Body of pancreas (tissue), 4 donors: ENCODE data around the gene ZSCAN10.

Source experiments
- POLR2A ChIP-seq, 3 donors: fragments of 450-650 bp; IDR thresholded peaks; one replicate each; pipeline ENCODE4 v1.6.1; 2016; ENCODE audit warnings: antibody characterized with exemption in 3 of 3, mild to moderate bottlenecking in 2 of 3
- TF ChIP-seq, protein P1 (sequence below), 7 experiments: fragments of 450-650 bp in 4 of 7; fragments of 200-600 bp in 3 of 7; sonication (generic) in 3 of 7; IDR thresholded peaks; one replicate each; pipeline ENCODE4 v1.5.1; 2016 to 2019; ENCODE audit warnings: antibody characterized with exemption in 7 of 7

DNA sequence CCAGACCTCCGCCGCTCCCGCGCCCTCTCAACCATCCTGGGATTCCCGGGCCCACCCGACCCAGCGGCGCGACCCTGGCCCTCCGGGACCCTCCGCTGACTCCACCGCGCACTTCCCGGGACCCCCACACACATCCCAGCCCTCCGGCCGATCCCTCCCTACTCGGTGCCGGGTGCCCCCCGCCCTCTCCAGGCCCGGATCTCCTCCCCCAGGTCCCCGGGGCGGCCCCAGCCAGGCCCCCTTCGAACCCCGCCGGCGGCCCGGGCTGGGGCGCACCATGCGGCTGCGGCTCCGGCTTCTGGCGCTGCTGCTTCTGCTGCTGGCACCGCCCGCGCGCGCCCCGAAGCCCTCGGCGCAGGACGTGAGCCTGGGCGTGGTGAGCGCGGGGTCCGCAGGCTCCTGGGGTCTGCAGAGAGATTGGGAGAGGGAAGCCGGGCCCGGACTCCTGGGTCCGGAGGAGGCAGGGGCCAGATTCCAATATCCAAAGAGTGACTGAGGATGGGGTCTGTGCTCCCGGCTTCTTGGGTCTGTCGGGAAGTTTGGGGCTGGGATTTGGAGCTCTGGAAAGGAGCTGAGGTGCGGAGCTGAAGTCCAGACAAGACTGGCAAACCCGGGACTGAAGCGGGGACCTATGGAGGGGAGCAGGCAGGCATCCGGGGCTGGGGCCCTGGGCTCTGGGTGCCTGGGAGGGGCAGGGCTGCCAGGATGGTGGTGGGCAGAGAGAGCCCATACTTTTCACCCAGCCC, 52.3 kb downstream of the ZSCAN10 start:
- TF ChIP-seq, protein P1, sequence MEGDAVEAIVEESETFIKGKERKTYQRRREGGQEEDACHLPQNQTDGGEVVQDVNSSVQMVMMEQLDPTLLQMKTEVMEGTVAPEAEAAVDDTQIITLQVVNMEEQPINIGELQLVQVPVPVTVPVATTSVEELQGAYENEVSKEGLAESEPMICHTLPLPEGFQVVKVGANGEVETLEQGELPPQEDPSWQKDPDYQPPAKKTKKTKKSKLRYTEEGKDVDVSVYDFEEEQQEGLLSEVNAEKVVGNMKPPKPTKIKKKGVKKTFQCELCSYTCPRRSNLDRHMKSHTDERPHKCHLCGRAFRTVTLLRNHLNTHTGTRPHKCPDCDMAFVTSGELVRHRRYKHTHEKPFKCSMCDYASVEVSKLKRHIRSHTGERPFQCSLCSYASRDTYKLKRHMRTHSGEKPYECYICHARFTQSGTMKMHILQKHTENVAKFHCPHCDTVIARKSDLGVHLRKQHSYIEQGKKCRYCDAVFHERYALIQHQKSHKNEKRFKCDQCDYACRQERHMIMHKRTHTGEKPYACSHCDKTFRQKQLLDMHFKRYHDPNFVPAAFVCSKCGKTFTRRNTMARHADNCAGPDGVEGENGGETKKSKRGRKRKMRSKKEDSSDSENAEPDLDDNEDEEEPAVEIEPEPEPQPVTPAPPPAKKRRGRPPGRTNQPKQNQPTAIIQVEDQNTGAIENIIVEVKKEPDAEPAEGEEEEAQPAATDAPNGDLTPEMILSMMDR (IDR thresholded peaks at IDR 0.05) = no peak
- TF ChIP-seq POLR2A (IDR thresholded peaks at IDR 0.05) = no peak
